Measurements from ENCODE around the gene MRPL22. TPM values are rescaled to one million over a fixed set of nuclear protein-coding genes. Genes with fewer than 3 reads are reported as not detected.

Gene MRPL22
- total RNA-seq, 1 donor from 2014 or later = 24.8 TPM

DNA sequence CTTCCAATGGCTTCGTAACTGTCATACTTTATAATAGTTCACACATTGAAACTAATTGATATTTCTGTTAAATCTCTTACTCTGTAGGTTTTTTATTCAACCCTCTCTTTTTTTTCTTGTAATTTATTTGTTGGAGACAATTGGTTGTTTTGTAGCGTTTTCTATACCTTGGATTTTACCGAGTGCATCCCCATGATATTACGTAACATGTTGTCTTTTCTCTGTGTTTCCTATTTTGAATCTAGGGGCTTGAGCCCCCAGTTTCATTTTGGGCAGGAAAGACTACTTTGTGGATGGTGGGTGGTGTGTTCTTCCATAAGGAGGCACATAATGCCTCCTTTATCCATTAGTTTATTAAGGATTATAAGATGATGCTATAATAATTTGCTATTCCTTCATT is 7.4 kb downstream of the MRPL22 start:
- intact Hi-C loops (cut with DNase I) = no loop called here
- Histone ChIP-seq H3K9me3 (no peaks in the 10 kb centered on the region), H3K4me3 (no peak overlapping the region), H3K27ac (no peak overlapping the region), H3K4me1 (peaks cover 27% of the 10 kb centered on the region), H3K27me3 (no peaks in the 10 kb centered on the region), H3K36me3 (no peaks in the 10 kb centered on the region)
- TF ChIP-seq POLR2AphosphoS5 (IDR thresholded peaks at IDR 0.05; ENCODE audit: insufficient read depth in 1 of 2, low read depth in 1 of 2) = no peak
- TF ChIP-seq, protein P1, sequence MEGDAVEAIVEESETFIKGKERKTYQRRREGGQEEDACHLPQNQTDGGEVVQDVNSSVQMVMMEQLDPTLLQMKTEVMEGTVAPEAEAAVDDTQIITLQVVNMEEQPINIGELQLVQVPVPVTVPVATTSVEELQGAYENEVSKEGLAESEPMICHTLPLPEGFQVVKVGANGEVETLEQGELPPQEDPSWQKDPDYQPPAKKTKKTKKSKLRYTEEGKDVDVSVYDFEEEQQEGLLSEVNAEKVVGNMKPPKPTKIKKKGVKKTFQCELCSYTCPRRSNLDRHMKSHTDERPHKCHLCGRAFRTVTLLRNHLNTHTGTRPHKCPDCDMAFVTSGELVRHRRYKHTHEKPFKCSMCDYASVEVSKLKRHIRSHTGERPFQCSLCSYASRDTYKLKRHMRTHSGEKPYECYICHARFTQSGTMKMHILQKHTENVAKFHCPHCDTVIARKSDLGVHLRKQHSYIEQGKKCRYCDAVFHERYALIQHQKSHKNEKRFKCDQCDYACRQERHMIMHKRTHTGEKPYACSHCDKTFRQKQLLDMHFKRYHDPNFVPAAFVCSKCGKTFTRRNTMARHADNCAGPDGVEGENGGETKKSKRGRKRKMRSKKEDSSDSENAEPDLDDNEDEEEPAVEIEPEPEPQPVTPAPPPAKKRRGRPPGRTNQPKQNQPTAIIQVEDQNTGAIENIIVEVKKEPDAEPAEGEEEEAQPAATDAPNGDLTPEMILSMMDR (IDR thresholded peaks at IDR 0.05) = no peak
- no peak for TF ChIP-seq POLR2A (IDR thresholded peaks at IDR 0.05)
- no peak for DNase-seq (ENCODE audit: extremely low spot score in 2 of 2)

DNA sequence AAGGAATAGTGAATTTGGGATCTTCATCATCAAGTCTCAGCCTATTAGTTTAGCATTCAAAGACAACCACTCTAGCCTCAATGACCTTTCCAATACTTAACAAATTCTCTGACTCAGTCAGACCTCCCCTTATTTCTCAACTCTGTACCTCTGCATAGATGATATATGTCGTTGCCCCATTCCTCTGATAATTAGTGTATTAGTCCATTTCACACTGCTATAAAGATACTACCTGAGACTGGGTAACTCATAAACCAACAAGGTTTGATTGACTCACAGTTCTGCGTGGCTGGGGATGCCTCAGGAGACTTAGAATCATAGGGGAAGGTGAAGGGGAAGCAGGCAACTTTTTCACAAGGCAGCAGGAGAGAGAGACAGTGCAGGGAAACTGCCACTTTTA is 8.9 kb downstream of the MRPL22 start:
- Histone ChIP-seq H3K9me3 (no peaks in the 10 kb centered on the region), H3K27ac (no peak overlapping the region), H3K4me1 (peaks cover 27% of the 10 kb centered on the region), H3K4me3 (no peak overlapping the region), H3K27me3 (no peaks in the 10 kb centered on the region), H3K36me3 (no peaks in the 10 kb centered on the region)
- DNase-seq (ENCODE audit: extremely low spot score in 2 of 2) = no peak
- intact Hi-C loops (cut with DNase I) = no loop called here
- TF ChIP-seq POLR2AphosphoS5 (IDR thresholded peaks at IDR 0.05; ENCODE audit: insufficient read depth in 1 of 2, low read depth in 1 of 2) = no peak
- TF ChIP-seq POLR2A (IDR thresholded peaks at IDR 0.05) = no peak
- TF ChIP-seq, protein P1 (IDR thresholded peaks at IDR 0.05) = no peak

DNA sequence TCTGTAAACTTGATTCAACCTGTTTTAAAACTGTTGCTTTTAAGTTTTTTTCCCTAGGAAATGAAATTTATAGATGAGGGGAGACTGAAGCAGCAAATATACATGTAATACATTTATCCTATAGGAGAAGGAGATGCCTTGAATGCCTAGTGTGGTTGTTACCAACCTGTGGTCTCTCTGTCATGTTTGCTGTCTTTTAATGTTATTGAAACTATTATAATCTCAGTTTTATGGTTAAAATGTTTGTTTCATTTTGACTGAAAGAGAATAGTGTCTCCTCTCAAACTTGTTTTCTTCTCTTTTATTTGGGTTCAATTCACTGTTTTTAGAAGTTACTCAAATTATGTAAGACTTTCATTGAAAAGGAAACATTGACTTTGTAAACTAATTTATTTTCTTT is 15.8 kb downstream of the MRPL22 start:
- Histone ChIP-seq H3K27ac (no peak overlapping the region), H3K4me1 (no peaks in the 10 kb centered on the region), H3K36me3 (peaks cover 0 to 41% of the 10 kb centered on the region in 2 donors), H3K27me3 (no peaks in the 10 kb centered on the region), H3K9me3 (no peaks in the 10 kb centered on the region), H3K4me3 (no peak overlapping the region)
- TF ChIP-seq POLR2AphosphoS5 (IDR thresholded peaks at IDR 0.05; ENCODE audit: insufficient read depth in 1 of 2, low read depth in 1 of 2) = no peak
- TF ChIP-seq, protein P1 (IDR thresholded peaks at IDR 0.05) = no peak
- no peak for TF ChIP-seq POLR2A (IDR thresholded peaks at IDR 0.05)
- intact Hi-C loops (cut with DNase I) = no loop called here
- no peak for DNase-seq (ENCODE audit: extremely low spot score in 2 of 2)

DNA sequence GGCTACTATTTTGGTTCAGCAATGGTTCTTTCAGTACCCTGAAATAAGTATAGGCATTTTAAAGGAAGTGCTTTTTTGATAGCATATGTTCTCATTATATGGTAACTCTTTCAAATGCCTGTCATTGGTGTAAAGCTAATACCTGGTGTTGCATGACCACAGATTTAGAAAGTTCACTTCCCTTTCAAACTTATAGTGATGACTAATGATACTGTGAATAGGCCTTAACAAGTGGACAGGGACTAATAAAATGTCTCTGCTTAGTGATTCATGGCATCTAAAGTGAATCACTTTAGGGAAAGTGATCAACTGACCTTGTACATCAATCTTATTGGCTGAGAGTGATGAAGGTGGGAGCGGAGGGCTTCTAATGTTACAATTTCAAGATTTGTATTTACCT is 21.6 kb downstream of the MRPL22 start:
- Histone ChIP-seq H3K27ac (no peak overlapping the region), H3K27me3 (no peaks in the 10 kb centered on the region), H3K9me3 (no peaks in the 10 kb centered on the region), H3K4me1 (no peaks in the 10 kb centered on the region), H3K4me3 (no peak overlapping the region), H3K36me3 (peaks cover 0 to 44% of the 10 kb centered on the region in 2 donors)
- TF ChIP-seq, protein P1 (IDR thresholded peaks at IDR 0.05) = no peak
- TF ChIP-seq POLR2A (IDR thresholded peaks at IDR 0.05) (no peak), POLR2AphosphoS5 (IDR thresholded peaks at IDR 0.05; ENCODE audit: insufficient read depth in 1 of 2, low read depth in 1 of 2) (peak in 1 of 2 donors; percentile 39)
- no peak for DNase-seq (ENCODE audit: extremely low spot score in 2 of 2)
- intact Hi-C loops (cut with DNase I) = no loop called here

DNA sequence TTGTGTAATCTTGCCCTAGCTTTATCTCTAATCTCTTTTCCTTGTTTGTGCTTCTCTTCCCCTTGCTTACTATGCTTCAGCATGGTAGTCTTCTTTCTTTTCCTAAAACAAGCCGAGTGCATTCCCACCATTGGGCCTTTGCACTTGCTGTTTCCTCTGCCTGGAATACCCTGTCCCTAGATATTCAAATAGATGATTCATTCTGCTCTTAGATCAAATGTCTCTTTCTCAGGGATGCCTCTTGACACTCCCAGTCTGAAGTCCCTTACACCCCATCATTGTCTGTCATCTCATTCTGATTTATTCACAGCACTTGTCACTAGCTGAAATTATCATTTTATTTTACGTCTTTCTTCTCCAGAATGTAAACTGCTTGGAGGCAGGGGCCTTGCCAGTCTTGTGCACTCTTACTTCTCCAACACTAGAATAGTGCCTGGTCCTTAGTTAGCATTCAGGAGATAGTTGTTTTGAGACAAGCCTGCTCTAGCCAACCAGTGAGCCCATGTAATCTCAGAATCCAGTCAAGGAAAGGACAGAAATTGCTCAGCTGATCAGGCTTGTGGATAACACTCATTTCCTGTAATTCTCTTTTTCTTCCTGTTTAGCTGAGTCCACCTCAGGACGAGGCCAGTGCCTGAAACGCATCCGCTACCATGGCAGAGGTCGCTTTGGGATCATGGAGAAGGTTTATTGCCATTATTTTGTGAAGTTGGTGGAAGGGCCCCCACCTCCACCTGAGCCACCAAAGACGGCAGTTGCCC is 25.4 kb downstream of the MRPL22 start:
- DNase-seq (ENCODE audit: extremely low spot score in 2 of 2) = no peak
- no peaks in the 10 kb centered on the region for H3K4me1 ChIP-seq
- no peaks in the 10 kb centered on the region for H3K27me3 ChIP-seq
- intact Hi-C loops (cut with DNase I) = no loop called here
- no peak overlapping the region for H3K27ac ChIP-seq
- H3K36me3 ChIP-seq = peaks cover 0 to 7% of the 10 kb centered on the region in 2 donors
- H3K9me3 ChIP-seq = no peaks in the 10 kb centered on the region
- peak in 1 of 2 donors; percentile 57 for TF ChIP-seq POLR2AphosphoS5 (IDR thresholded peaks at IDR 0.05; ENCODE audit: insufficient read depth in 1 of 2, low read depth in 1 of 2)
- TF ChIP-seq, protein P1 (IDR thresholded peaks at IDR 0.05) = no peak
- no peak overlapping the region for H3K4me3 ChIP-seq
